Measurements from ENCODE around the gene NSD2. TPM values are rescaled to one million over a fixed set of nuclear protein-coding genes. Genes with fewer than 3 reads are reported as not detected.
A peak's percentile ranks its signal among the peaks of the same experiment; 100 is the strongest.
"Not testable (repeated sequence)": the region's sequence is repeated elsewhere in the genome, so short reads cannot be mapped to it uniquely, and the experiment has no call there.

NSD2 gene
- polyA plus RNA-seq, 4 donors, result 73.6 to 85.8 (median 81.7) TPM

- DNase-seq (ENCODE audit: low read depth in 4 of 4, low spot score in 3 of 4), result not testable (repeated sequence)
These were observed 122.7 kb downstream of the NSD2 start for GRCh38 chr4:1993718-1994516.

DNA sequence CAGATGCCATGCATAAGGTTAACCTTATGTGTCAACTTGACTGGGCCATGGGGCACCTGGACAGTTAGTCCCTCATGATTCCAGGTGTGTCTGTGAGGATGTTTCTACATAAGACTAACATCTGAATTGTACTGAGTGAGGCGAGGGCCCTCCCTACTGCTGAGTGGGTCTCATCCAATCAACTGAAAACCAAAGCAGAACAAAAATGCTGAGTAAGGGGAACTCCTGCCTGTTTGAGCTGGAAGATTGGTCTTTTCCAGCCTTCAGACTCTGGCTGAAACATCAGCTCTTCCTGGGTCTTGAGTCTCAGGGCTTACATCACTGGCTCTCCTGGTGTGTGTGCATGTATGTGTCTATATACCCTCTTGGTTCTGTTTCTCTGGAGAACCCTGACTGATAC, 123.7 kb downstream of the NSD2 start:
- DNase-seq (ENCODE audit: low read depth in 4 of 4, low spot score in 3 of 4), result no peak

DNA sequence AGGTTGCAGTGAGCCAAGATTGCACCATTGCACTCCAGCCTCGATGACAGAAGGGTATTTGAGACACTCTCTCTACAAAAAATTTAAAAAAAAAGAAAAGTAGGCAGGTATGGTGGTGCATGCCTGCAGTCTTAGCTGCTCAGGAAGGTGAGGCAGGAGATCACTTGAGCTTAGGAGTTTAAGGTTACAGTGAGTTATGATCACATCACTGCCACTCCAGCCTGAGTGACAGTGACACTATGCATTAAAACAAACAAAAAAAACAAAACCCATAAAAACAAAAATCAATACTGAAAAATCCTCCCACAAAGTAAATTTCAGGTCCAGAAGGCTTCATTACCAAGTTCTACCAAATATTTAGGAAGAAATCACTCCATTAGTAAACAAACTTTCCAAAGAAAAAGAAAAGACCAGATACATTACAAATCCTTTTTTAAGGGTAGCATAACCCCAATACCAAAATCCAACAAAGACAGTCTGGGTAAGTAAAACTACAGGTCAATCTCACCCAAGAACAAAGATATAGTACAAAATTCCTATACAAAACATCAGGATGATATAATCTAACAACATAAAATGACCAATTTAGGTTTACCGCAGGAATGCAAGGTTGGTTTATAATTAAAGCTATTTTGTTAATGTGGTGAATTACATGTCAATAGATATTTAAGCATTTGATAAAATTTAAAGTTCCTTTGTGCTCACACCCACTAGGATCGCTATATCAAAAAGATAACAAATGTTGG, 125.8 kb downstream of the NSD2 start:
- DNase-seq (ENCODE audit: low read depth in 4 of 4, low spot score in 3 of 4), result no peak

- DNase-seq (ENCODE audit: low read depth in 4 of 4, low spot score in 3 of 4), result no peak
These were observed 126.5 kb downstream of the NSD2 start for GRCh38 chr4:1997712-1998111.

- no peak for DNase-seq (ENCODE audit: low read depth in 4 of 4, low spot score in 3 of 4)
These were observed 127.1 kb downstream of the NSD2 start for GRCh38 chr4:1998296-1998695.

DNA sequence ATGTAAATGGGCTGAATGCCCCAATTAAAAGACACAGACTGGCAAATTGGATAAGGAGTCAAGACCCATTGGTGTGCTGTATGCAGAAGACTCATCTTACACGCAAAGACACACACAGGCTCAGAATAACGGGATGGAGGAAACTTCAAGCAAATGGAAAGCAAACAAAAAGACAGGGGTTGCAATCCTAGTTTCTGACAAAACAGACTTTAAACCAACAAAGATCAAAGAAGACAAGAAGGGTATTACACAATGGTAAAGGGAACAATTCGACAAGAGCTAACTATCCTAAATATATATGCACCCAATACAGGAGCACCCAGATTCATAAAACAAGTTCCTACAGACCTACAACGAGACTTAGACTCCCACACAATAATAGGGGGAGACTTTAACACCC, 128.1 kb downstream of the NSD2 start:
- not testable (repeated sequence) for DNase-seq (ENCODE audit: low read depth in 4 of 4, low spot score in 3 of 4)

DNA sequence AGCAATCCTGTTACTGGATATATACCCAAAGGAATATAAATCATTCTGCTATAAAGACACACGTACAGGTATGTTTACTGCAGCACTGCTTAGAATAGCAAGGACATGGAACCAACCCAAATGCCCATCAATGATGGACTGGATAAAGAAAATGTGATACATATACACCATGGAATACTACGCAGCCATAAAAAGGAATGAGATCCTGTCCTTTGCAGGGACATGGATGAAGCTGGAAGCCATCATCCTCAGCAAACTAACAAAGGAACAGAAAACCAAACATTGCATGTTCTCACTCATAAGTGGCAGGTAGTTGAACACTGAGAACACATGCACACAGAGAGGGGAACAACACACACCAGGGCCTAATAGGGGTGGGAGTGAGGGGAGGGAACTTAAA, 132.2 kb downstream of the NSD2 start:
- DNase-seq (ENCODE audit: low read depth in 4 of 4, low spot score in 3 of 4), result not testable (repeated sequence)

DNA sequence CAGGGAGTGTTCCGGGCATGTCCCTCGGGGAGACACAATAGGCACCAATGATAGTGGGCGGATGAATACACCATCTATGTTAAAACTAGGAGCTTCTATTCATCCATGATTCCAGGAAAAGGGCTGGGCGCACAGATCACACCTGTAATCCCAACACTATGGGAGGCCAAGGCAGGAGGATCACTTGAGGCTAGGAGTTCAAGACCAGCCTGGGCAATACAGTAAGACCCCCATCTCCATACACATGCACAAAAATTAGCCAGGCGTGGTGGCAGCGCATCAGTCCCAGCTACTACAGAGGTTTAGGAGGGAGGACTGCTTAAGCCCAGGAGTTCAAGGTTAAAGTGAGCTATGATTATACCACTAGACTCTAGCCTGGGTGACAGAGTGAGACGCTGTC, 135.2 kb downstream of the NSD2 start:
- no peak for DNase-seq (ENCODE audit: low read depth in 4 of 4, low spot score in 3 of 4)

GRCh38 chr4:2006956-2007653, 135.9 kb downstream of the NSD2 start:
- no peak for DNase-seq (ENCODE audit: low read depth in 4 of 4, low spot score in 3 of 4)

DNA sequence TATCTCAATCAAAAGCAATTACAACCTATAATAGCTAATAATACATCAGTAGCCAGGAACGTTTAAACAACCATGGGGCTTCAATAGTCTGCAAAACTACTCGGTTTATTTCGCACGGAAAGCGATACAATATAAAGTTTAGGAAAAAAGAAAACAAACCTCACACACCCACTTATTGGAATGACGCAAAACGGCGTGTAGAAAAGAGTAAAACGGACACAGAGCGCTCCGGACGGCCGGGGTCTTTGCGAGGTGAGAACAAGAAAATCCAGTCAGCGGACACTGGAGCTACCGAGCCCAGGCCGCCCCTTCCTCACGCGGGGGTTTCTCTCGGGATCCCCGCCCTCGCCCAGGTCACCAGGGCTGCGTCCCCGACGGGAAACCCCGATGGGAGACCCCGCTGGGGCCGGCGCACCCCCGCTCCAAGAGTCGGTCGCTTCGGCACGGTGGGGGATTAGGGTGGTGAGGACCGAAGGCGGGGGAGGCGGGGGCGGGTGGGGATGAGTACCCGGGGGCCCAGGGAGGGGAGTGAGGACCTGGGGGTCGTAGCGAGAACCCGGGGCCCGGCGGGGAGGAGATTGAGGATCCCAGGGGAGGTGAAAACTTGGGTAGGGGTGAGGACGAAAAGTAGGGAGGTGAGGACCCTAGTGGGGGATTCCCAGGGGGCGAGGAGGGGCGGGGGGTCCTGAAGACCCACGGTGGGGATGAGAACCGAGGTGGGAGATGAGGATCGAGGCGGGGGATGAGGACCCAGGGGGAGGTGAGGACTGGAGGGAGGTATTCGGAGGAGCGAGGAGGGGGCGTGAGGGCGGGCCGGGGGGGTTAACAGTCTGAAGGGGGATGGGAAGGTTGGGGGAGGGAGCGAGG, 136.8 kb downstream of the NSD2 start:
- no peak for DNase-seq (ENCODE audit: low read depth in 4 of 4, low spot score in 3 of 4)

DNA sequence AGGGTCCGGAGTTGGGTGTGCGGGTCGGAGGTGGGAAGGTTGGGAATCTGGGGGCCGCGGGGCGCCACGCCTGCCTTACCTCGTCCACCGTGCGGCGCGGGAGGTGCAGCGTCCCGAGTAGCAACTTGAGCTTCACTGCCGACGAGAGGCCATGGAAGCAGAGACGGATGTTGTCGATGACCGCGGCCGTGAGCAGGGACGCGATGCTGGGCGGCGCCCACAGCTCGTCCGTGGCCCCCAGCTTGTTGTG, 137.4 kb downstream of the NSD2 start:
- DNase-seq (ENCODE audit: low read depth in 4 of 4, low spot score in 3 of 4), result no peak

GRCh38 chr4:2008921-2009650, 137.9 kb downstream of the NSD2 start, which contains the start of gene NELFA:
Gene NELFA, minus strand, starts transcription at chr4:2008974. Its CDS starts 15 bp downstream, at chr4:2008959.
- DNase-seq (ENCODE audit: low read depth in 4 of 4, low spot score in 3 of 4), result peak; percentile 90 to 92 (median 92)

DNA sequence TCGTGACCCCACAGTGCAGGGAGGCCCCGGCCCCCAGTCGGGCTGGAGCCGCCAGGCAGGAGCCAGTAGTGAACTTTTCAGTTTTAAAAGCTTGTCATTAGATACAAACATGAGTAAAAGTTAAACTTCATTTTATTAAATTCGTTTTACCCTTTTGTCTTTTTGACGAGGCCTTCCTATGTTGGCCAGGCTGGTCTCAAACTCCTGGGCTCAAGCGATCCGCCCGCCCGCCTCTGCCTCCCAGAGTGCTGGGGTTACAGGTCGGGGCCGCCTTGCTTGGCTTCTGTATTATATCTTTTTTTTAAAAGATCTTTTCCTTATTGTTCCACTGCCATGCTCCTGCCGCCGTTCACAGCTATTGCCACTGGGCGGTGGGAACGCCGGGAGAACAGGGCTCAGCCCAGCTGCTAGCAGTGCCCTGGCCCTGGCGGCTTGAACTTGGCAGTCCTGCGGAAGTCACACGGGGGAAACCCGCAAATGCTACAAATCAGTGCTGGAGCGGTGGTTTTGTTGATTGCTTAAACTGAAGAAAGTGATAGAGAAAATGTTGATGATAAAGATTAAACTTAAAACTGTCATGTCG, 138.5 kb downstream of the NSD2 start:
- peak in 1 of 4 donors; percentile 20 for DNase-seq (ENCODE audit: low read depth in 4 of 4, low spot score in 3 of 4)

DNA sequence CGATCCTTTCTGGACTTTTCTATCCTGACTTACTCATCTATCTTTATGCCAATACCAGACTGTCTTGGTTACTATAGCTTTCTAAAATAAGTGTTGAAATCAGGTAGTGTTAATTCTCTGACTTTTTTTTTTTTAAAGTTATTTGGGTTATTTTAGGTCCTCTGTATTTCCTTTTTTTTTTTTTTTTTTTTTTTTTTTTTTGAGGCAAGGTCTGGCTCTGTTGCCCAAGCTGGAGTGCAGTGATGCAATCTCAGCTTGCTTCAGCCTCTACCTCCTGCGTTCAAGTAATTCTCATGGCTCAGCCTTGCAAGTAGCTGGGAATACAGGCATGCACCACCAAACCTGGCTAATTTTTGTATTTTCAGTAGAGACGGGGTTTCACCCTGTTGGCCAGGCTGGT, 140.4 kb downstream of the NSD2 start:
- no peak for DNase-seq (ENCODE audit: low read depth in 4 of 4, low spot score in 3 of 4)

DNA sequence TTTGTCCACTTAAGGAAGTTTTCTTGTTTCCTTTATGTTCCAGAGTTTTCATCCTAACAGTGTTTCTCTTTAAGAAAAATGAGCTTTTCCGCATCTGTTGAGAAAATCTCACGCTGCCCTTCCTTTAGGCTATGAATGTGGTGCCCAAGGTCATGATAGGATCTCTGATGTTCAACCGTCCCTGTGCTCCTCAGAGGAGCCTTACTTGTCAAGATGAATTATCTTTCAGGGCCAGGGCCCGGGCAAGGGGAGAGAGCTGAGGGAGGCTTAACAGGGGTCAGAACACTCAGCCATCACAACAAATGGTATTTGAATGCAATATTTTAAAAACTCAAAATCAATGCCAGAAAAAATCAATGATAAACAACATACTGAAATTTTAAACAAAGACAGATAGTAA, 143.8 kb downstream of the NSD2 start:
- DNase-seq (ENCODE audit: low read depth in 4 of 4, low spot score in 3 of 4), result no peak

- not testable (repeated sequence) for DNase-seq (ENCODE audit: low read depth in 4 of 4, low spot score in 3 of 4)
These were observed 150.3 kb downstream of the NSD2 start for GRCh38 chr4:2021358-2022018.

DNA sequence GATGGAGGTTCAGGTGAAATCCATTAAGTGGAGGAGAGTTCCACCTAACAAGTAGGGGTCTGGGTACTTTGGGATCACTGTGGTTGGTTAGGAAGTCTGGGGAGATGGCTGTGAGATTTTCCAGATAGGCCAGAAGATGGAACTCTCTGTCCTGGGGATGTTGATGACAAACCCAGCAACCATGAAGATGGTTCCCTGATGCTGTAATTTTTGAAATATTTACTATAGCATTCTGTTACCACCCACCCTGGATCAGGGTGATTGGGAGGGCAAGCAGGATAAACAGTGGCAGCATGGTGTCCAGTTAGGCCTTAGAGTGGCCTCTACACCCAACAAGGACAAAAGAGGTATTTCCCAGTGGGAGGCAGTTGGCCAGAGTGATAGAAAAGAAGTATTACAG, 153.5 kb downstream of the NSD2 start:
- DNase-seq (ENCODE audit: low read depth in 4 of 4, low spot score in 3 of 4), result no peak

GRCh38 chr4:2025817-2026216, 154.6 kb downstream of the NSD2 start:
- no peak for DNase-seq (ENCODE audit: low read depth in 4 of 4, low spot score in 3 of 4)

DNA sequence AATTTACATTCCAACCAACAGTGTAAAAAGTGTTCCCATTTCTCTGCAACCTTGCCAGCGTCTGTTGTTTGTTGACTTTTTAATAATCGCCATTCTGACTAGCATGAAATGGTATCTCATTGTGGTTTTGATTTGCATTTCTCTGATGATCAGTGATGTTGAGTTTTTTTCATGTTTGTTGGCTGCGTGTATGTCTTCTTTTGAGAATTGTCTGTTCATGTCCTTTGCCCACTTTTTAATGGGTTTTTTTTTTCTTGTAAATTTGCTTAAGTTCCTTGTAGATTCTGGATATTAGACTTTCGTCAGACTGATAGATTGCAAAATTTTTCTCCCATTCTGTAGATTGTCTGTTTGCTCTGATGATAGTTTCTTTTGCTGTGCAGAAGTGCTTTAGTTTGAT, 155.9 kb downstream of the NSD2 start:
- not testable (repeated sequence) for DNase-seq (ENCODE audit: low read depth in 4 of 4, low spot score in 3 of 4)

All from left renal pelvis (tissue), 4 donors.